ENCODE results near the gene FTO.

DNA sequence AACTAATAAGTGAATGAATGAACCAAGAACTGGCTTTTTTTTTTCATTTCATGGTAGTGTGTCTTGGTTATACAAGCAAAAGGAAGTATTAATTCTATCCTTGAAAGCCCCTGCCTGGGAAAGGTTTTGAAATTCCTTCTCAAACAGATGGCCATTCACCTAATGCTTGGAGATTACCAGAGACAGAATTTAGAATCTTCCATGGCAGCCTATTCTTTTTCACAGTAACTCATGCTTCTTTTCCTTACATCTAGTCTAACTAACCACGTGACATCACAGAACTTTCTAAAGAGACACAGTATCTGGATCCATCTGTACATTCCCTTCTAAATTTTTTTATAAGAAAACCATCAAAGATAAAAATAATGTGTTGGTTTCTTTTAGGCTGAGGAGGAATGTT is 151.6 kb downstream of the FTO start:
- no peak for TF ChIP-seq EZH2 (IDR thresholded peaks at IDR 0.05)
- no peak for TF ChIP-seq POLR2AphosphoS5 (IDR thresholded peaks at IDR 0.05; ENCODE audit: borderline replicate concordance, low read depth, low read length)
- TF ChIP-seq FOXP2 (optimal IDR thresholded peaks at IDR 0.05; ENCODE audit: control extremely low read depth, extremely low read length, insufficient read depth), result no peak

Measured in SK-N-MC (cell line).